H9 (cell line): ENCODE data around the gene TRABD2B. TPM values are rescaled to one million over a fixed set of nuclear protein-coding genes. Genes with fewer than 3 reads are reported as not detected.

Source experiments
- DNase-seq: peaks from one replicate; pipeline ENCODE4 v3.0.0-alpha.2; 2017
- H2AFZ ChIP-seq: one replicate; pipeline ENCODE4 v1.6.1; 2013; ENCODE audit warnings: mild to moderate bottlenecking, low read length, control low read depth, moderate library complexity
- H2AK5ac ChIP-seq: 2 replicates; pipeline ENCODE4 v1.6.1; 2013; ENCODE audit warnings: low read length, control low read depth, mixed read lengths; ENCODE audit not compliant: insufficient read length
- H2BK120ac ChIP-seq: one replicate; pipeline ENCODE4 v1.6.1; 2013; ENCODE audit warnings: low read depth, mild to moderate bottlenecking, low read length, control low read depth, inconsistent platforms; ENCODE audit not compliant: poor library complexity, severe bottlenecking
- H2BK12ac ChIP-seq: 2 replicates; pipeline ENCODE4 v1.6.1; 2013; ENCODE audit warnings: low read length, control low read depth, mixed read lengths, low read depth; ENCODE audit not compliant: insufficient read length
- H2BK15ac ChIP-seq: 2 replicates; pipeline ENCODE4 v1.6.1; 2013; ENCODE audit warnings: low read depth, low read length, control low read depth
- H2BK20ac ChIP-seq: one replicate; pipeline ENCODE4 v1.6.1; 2013; ENCODE audit warnings: low read depth, mild to moderate bottlenecking, low read length, control low read depth, inconsistent platforms; ENCODE audit not compliant: poor library complexity, severe bottlenecking
- H2BK5ac ChIP-seq: 2 replicates; pipeline ENCODE4 v1.6.1; 2013; ENCODE audit warnings: low read length, control low read depth, mixed read lengths; ENCODE audit not compliant: insufficient read length
- H3K14ac ChIP-seq: 2 replicates; pipeline ENCODE4 v1.6.1; 2013; ENCODE audit warnings: low read length, control low read depth; ENCODE audit not compliant: insufficient read depth
- H3K18ac ChIP-seq: 2 replicates; pipeline ENCODE4 v1.6.1; 2013; ENCODE audit warnings: low read depth, mild to moderate bottlenecking, mixed read lengths, low read length, control low read depth; ENCODE audit not compliant: insufficient read length
- H3K23ac ChIP-seq: 2 replicates; pipeline ENCODE4 v1.6.1; 2013; ENCODE audit warnings: low read length, control low read depth, mixed read lengths, low read depth; ENCODE audit not compliant: insufficient read length
- H3K23me2 ChIP-seq: 2 replicates; pipeline ENCODE4 v1.6.1; 2013; ENCODE audit warnings: low read depth, mild to moderate bottlenecking, mixed read lengths, low read length, control low read depth; ENCODE audit not compliant: insufficient read length, poor library complexity, severe bottlenecking
- H3K27ac ChIP-seq: 2 replicates; pipeline ENCODE4 v1.5.1; 2013; ENCODE audit warnings: low read length, control low read depth, mixed read lengths, low read depth; ENCODE audit not compliant: insufficient read length
- H3K27me3 ChIP-seq: 2 replicates; pipeline ENCODE4 v1.6.1; 2013; ENCODE audit warnings: low read length, control low read depth, inconsistent platforms; ENCODE audit not compliant: insufficient read depth
- H3K4ac ChIP-seq: 2 replicates; pipeline ENCODE4 v1.6.1; 2013; ENCODE audit warnings: low read depth, mild to moderate bottlenecking, control low read depth, inconsistent platforms, low read length, moderate library complexity
- H3K4me1 ChIP-seq: 2 replicates; pipeline ENCODE4 v1.6.1; 2013; ENCODE audit warnings: low read length, control low read depth, inconsistent platforms; ENCODE audit not compliant: insufficient read depth
- H3K4me2 ChIP-seq: 2 replicates; pipeline ENCODE4 v1.6.1; 2013; ENCODE audit warnings: low read length, control low read depth, mixed read lengths; ENCODE audit not compliant: insufficient read length, insufficient read depth
- H3K56ac ChIP-seq: 2 replicates; pipeline ENCODE4 v1.6.1; 2013; ENCODE audit warnings: low read depth, mild to moderate bottlenecking, mixed read lengths, low read length, control low read depth; ENCODE audit not compliant: insufficient read length
- H3K79me1 ChIP-seq: 2 replicates; pipeline ENCODE4 v1.6.1; 2013; ENCODE audit warnings: low read depth, mild to moderate bottlenecking, moderate library complexity, low read length, control low read depth, inconsistent platforms; ENCODE audit not compliant: insufficient read depth, poor library complexity, severe bottlenecking
- H3K79me2 ChIP-seq: 2 replicates; pipeline ENCODE4 v1.6.1; 2013; ENCODE audit warnings: low read length, control low read depth, inconsistent platforms; ENCODE audit not compliant: insufficient read depth
- H3K9ac ChIP-seq: 2 replicates; pipeline ENCODE4 v1.6.1; 2013; ENCODE audit warnings: low read length, control low read depth, mixed read lengths; ENCODE audit not compliant: insufficient read length; ENCODE audit errors: extremely low read depth
- H3K9me3 ChIP-seq: one replicate; pipeline ENCODE4 v1.6.1; 2013; ENCODE audit warnings: low read depth, low read length, inconsistent platforms; ENCODE audit not compliant: control insufficient read depth
- H3T11ph ChIP-seq: one replicate; pipeline ENCODE4 v1.6.1; 2013; ENCODE audit warnings: mild to moderate bottlenecking, low read length, control low read depth, inconsistent platforms
- H4K20me1 ChIP-seq: one replicate; pipeline ENCODE4 v1.6.1; 2013; ENCODE audit not compliant: control insufficient read depth, insufficient read length, insufficient read depth
- H4K5ac ChIP-seq: 2 replicates; pipeline ENCODE4 v1.6.1; 2013; ENCODE audit warnings: low read depth, mild to moderate bottlenecking, mixed read lengths, low read length, control low read depth; ENCODE audit not compliant: insufficient read length
- H4K8ac ChIP-seq: replicated peaks from 2 replicates; pipeline ENCODE4 v1.6.1; 2013; ENCODE audit warnings: low read length, control low read depth, mixed read lengths, low read depth; ENCODE audit not compliant: insufficient read length
- H4K91ac ChIP-seq: 2 replicates; pipeline ENCODE4 v1.6.1; 2013; ENCODE audit warnings: low read depth, mild to moderate bottlenecking, moderate library complexity, mixed read lengths, low read length, control low read depth; ENCODE audit not compliant: insufficient read length
- H3K27ac Mint-ChIP-seq, 3 experiments: 2 replicates in 2 of 3; 3 replicates in 1 of 3; pipeline ENCODE4 v1.8.0; 2020 to 2021; ENCODE audit warnings: mixed read lengths in 3 of 3, mild to moderate bottlenecking in 1 of 3, moderate library complexity in 1 of 3
- H3K27me3 Mint-ChIP-seq: 2 replicates; pipeline ENCODE4 v1.8.0; 2021; ENCODE audit warnings: low read depth, mild to moderate bottlenecking, moderate library complexity, mixed read lengths
- H3K36me3 Mint-ChIP-seq, 3 experiments: 2 replicates in 2 of 3; 3 replicates in 1 of 3; pipeline ENCODE4 v1.8.0; 2020 to 2021; ENCODE audit warnings: low read depth in 3 of 3, mixed read lengths in 3 of 3; ENCODE audit not compliant: insufficient read depth in 1 of 3
- H3K4me1 Mint-ChIP-seq, 2 experiments: 2 replicates each; pipeline ENCODE4 v1.8.0; 2020; ENCODE audit warnings: mixed read lengths in 2 of 2
- H3K4me3 Mint-ChIP-seq, 2 experiments: 2 replicates in 1 of 2; 3 replicates in 1 of 2; pipeline ENCODE4 v1.8.0; 2020 to 2021; ENCODE audit warnings: mild to moderate bottlenecking in 2 of 2, mixed read lengths in 2 of 2, moderate library complexity in 1 of 2
- H3K9me3 Mint-ChIP-seq, 2 experiments: 2 replicates in 1 of 2; 3 replicates in 1 of 2; pipeline ENCODE4 v1.8.0; 2020; ENCODE audit warnings: mild to moderate bottlenecking in 2 of 2, mixed read lengths in 2 of 2, moderate library complexity in 1 of 2
- WGBS: extraction: QIAGEN DNeasy Blood & Tissue Kit; methylation state at CpG from one replicate; pipeline ENCODE4 v1.1.7; 2013; ENCODE audit warnings: missing lambda C conversion rate, low lambda C conversion rate, mixed read lengths; ENCODE audit not compliant: insufficient read length; ENCODE audit errors: extremely low coverage; 5-methylcytosine and 5-hydroxymethylcytosine counted together
- total RNA-seq: library from RNA; stranded (reverse); gene quantifications from 2 replicates; pipeline ENCODE4 v1.2.1, GENCODE V29; 2021
- TF ChIP-seq, protein P1 (sequence below): fragments of 200-600 bp; sonication (generic); conservative IDR thresholded peaks from 3 replicates; pipeline ENCODE4 v1.8.0; 2021; ENCODE audit warnings: antibody characterized with exemption, mild to moderate bottlenecking

TRABD2B gene
- total RNA-seq, 1 experiment from 2014 or later, result 2.3 TPM

DNA sequence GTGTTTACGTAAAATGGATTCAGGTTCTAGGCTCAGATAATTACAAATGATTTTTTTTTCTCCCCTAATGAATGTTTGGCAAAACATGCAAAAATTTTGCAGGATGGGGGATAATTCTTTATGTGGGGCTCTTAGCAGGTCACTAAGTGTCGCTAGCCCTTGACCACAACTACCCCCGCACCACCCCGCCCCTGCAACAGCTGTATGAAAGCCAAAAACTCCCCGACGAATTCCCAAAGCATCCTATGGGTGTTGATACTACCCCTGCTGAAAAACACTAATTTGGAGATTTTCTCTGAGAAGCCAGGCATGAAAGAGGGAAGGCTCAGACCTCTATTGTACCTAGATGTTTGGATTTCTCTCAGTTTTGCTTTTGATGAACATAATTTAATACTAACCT is 243.0 kb downstream of the TRABD2B start:
- no peak overlapping the region for H2BK20ac ChIP-seq
- H3K27me3 ChIP-seq, result no peaks in the 10 kb centered on the region
- H3K4me2 ChIP-seq, result no peak overlapping the region
- no peak overlapping the region for H3K56ac ChIP-seq
- no peaks in the 10 kb centered on the region for H3K79me2 ChIP-seq
- H4K91ac ChIP-seq, result no peak overlapping the region
- no peak overlapping the region for H2BK12ac ChIP-seq
- no peak overlapping the region for H3K27ac ChIP-seq
- H3K4me3 Mint-ChIP-seq, result no peak overlapping the region
- peaks cover 16% of the 10 kb centered on the region for H3K27me3 Mint-ChIP-seq
- no peak overlapping the region for H4K5ac ChIP-seq
- no peak overlapping the region for H4K8ac ChIP-seq
- no peak overlapping the region for H2BK15ac ChIP-seq
- H3K4me1 ChIP-seq, result no peaks in the 10 kb centered on the region
- no peak overlapping the region for H3K23ac ChIP-seq
- peaks cover 3 to 11% of the 10 kb centered on the region in 2 experiments for H3K4me1 Mint-ChIP-seq
- H3K36me3 Mint-ChIP-seq, result no peaks in the 10 kb centered on the region
- no peaks in the 10 kb centered on the region for H4K20me1 ChIP-seq
- no peak overlapping the region for H3K18ac ChIP-seq
- H3K14ac ChIP-seq, result no peak overlapping the region
- no peak overlapping the region for H2AK5ac ChIP-seq
- DNase-seq, result no peak
- no peaks in the 10 kb centered on the region for H3K79me1 ChIP-seq
- no peak overlapping the region for H2AFZ ChIP-seq
- no peak overlapping the region for H3K27ac Mint-ChIP-seq
- H3K9me3 Mint-ChIP-seq, result no peaks in the 10 kb centered on the region; a peak in 1 of 5 replicates
- WGBS, result no CpG with 5 or more reads among the region's 6 CpGs
- no peak overlapping the region for H2BK5ac ChIP-seq
- H3K9ac ChIP-seq, result no peak overlapping the region
- no peak overlapping the region for H3T11ph ChIP-seq
- H3K4ac ChIP-seq, result no peak overlapping the region
- no peak overlapping the region for H2BK120ac ChIP-seq
- TF ChIP-seq, protein P1, sequence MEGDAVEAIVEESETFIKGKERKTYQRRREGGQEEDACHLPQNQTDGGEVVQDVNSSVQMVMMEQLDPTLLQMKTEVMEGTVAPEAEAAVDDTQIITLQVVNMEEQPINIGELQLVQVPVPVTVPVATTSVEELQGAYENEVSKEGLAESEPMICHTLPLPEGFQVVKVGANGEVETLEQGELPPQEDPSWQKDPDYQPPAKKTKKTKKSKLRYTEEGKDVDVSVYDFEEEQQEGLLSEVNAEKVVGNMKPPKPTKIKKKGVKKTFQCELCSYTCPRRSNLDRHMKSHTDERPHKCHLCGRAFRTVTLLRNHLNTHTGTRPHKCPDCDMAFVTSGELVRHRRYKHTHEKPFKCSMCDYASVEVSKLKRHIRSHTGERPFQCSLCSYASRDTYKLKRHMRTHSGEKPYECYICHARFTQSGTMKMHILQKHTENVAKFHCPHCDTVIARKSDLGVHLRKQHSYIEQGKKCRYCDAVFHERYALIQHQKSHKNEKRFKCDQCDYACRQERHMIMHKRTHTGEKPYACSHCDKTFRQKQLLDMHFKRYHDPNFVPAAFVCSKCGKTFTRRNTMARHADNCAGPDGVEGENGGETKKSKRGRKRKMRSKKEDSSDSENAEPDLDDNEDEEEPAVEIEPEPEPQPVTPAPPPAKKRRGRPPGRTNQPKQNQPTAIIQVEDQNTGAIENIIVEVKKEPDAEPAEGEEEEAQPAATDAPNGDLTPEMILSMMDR, result no peak
- no peaks in the 10 kb centered on the region for H3K23me2 ChIP-seq
- H3K9me3 ChIP-seq, result no peaks in the 10 kb centered on the region
